DOHH2 (cell line): ENCODE measurements around the gene SHB.

Source experiments
- H3F3A ChIP-seq: fragments of 200-600 bp; sonication (generic), shearing (Covaris generic); 2 replicates; pipeline ENCODE4 v1.6.0; 2016; ENCODE audit warnings: antibody characterized with exemption, mild to moderate bottlenecking; ENCODE audit not compliant: control insufficient read depth, insufficient read depth
- H3K27ac ChIP-seq: fragments of 200-600 bp; sonication (generic); 2 replicates; pipeline ENCODE4 v1.5.1; 2014; ENCODE audit warnings: low read depth, mild to moderate bottlenecking, low read length, moderate library complexity
- H3K27me3 ChIP-seq: fragments of 200-600 bp; sonication (generic); 2 replicates; pipeline ENCODE4 v1.6.1; 2014; ENCODE audit warnings: mild to moderate bottlenecking, low read length, mixed read lengths; ENCODE audit not compliant: control insufficient read depth
- H3K36me3 ChIP-seq: fragments of 200-600 bp; sonication (generic); 2 replicates; pipeline ENCODE4 v1.6.1; 2014; ENCODE audit warnings: mild to moderate bottlenecking, low read length, moderate library complexity, mixed read lengths; ENCODE audit not compliant: control insufficient read depth
- H3K4me1 ChIP-seq: fragments of 200-600 bp; sonication (generic); 2 replicates; pipeline ENCODE4 v1.6.1; 2014; ENCODE audit warnings: mild to moderate bottlenecking, low read length, mixed read lengths; ENCODE audit not compliant: control insufficient read depth
- H3K4me2 ChIP-seq: fragments of 200-600 bp; sonication (generic); 2 replicates; pipeline ENCODE4 v1.6.0; 2014; ENCODE audit warnings: mild to moderate bottlenecking, low read length, moderate library complexity
- H3K4me3 ChIP-seq: fragments of 200-600 bp; sonication (generic); 2 replicates; pipeline ENCODE4 v1.5.1; 2014; ENCODE audit warnings: mild to moderate bottlenecking, low read length, mixed read lengths
- H3K79me2 ChIP-seq: fragments of 200-600 bp; sonication (generic); 2 replicates; pipeline ENCODE4 v1.6.1; 2014; ENCODE audit warnings: mild to moderate bottlenecking, low read length, mixed read lengths; ENCODE audit not compliant: control insufficient read depth
- H3K9me2 ChIP-seq: fragments of 200-600 bp; sonication (generic); replicated peaks from 2 replicates; pipeline ENCODE4 v1.6.1; 2014; ENCODE audit warnings: mild to moderate bottlenecking, low read length, mixed read lengths; ENCODE audit not compliant: control insufficient read depth
- H3K9me3 ChIP-seq: fragments of 200-600 bp; sonication (generic); 2 replicates; pipeline ENCODE4 v1.6.1; 2014; ENCODE audit warnings: antibody characterized with exemption, low read length, mixed read lengths; ENCODE audit not compliant: control insufficient read depth, insufficient read depth
- H4K20me1 ChIP-seq: fragments of 200-600 bp; sonication (generic); 2 replicates; pipeline ENCODE4 v1.6.0; 2014; ENCODE audit warnings: low read depth, mild to moderate bottlenecking, antibody characterized with exemption, low read length, moderate library complexity; ENCODE audit not compliant: control insufficient read depth, insufficient read depth
- EZH2phosphoT487 ChIP-seq: fragments of 200-600 bp; sonication (generic); IDR thresholded peaks from 2 replicates; pipeline ENCODE4 v1.6.1; 2017; ENCODE audit warnings: borderline replicate concordance, mild to moderate bottlenecking, antibody characterized with exemption, low read length, moderate library complexity, mixed read lengths
- TF ChIP-seq, protein P1 (sequence below): fragments of 200-600 bp; sonication (generic); IDR thresholded peaks from one replicate; pipeline ENCODE4 v1.5.1; 2014; ENCODE audit warnings: antibody characterized with exemption, mild to moderate bottlenecking, low read depth, low read length; ENCODE audit not compliant: poor library complexity, severe bottlenecking

SHB gene

DNA sequence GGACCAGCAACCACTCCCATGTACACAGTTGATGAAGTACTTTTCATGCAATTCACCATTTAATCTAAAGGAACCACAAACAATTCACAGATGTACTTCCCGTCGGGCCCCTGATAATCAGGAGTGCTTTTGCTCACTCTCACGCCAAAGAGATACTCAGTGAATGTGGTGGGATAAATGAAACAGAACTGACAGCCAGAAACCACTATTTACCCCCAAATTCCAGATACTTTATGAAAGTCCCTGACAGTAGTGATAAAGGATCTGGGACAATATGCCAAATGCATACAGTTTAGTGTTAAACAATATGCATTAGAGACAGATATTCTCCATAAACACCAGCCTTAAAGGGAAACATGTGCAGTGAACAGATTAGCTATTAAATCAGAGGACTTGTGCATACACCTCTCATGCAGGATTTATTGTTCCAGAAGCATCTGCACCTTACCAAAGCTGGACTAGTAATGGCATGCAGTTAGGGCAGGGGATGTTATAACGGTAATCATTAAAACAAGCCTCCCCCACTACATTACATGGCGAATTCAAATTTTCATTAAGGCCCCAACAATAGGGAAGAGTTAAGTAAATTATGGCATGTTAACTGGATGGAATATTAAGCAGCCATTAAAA, 91.1 kb downstream of the SHB start:
- Histone ChIP-seq H3K4me2 (no peak overlapping the region), H3K27me3 (0 out of 2 replicates have a peak, but pooled peaks cover 6% of the 10 kb centered on the region), H3K36me3 (no peaks in the 10 kb centered on the region), H3K9me2 (no peaks in the 10 kb centered on the region), H3K4me1 (no peaks in the 10 kb centered on the region), H3K9me3 (no peaks in the 10 kb centered on the region), H4K20me1 (no peaks in the 10 kb centered on the region), H3K4me3 (no peak overlapping the region), H3K27ac (no peak overlapping the region), H3K79me2 (no peaks in the 10 kb centered on the region), H3F3A (no peaks in the 10 kb centered on the region)
- TF ChIP-seq EZH2phosphoT487: no peak
- TF ChIP-seq, protein P1, sequence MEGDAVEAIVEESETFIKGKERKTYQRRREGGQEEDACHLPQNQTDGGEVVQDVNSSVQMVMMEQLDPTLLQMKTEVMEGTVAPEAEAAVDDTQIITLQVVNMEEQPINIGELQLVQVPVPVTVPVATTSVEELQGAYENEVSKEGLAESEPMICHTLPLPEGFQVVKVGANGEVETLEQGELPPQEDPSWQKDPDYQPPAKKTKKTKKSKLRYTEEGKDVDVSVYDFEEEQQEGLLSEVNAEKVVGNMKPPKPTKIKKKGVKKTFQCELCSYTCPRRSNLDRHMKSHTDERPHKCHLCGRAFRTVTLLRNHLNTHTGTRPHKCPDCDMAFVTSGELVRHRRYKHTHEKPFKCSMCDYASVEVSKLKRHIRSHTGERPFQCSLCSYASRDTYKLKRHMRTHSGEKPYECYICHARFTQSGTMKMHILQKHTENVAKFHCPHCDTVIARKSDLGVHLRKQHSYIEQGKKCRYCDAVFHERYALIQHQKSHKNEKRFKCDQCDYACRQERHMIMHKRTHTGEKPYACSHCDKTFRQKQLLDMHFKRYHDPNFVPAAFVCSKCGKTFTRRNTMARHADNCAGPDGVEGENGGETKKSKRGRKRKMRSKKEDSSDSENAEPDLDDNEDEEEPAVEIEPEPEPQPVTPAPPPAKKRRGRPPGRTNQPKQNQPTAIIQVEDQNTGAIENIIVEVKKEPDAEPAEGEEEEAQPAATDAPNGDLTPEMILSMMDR: no peak

DNA sequence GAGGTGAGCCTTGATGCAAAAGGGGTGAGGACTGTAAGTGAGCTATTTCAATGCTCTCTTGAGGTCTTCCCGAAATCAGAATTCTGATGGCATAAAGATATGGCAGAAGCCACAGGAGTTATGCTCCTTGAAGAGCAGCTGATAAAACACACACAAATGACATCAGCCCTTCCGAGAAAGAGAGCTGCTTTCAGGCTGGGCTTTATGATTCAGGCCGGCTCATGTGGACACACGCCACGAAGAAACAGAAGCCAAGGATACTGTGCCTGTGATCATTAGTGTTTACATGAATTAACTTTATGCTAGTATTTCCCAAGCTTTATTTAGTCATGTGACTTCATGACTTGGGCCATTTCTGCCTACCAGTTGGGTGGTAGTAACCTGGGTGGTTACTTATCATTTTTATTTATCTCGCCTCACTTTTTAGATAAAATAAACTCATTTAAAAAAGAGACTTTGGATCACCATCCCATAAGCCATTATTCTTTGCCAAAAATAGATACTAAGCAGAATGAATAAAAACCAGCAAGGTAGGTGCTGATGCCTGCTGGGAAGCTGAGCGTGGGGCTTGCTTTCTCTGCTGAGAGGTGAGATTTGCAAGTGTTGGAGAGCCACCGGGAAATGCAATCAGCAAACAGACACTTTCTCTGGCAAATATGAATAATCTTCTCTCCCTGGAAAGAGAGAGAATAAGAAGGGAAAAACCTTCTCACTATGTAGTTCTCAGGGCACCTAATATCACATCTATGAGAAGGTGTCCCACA, 92.1 kb downstream of the SHB start:
- H3K36me3 ChIP-seq: no peaks in the 10 kb centered on the region
- H3K4me3 ChIP-seq: no peak overlapping the region
- H3K4me2 ChIP-seq: no peak overlapping the region
- H3K9me3 ChIP-seq: no peaks in the 10 kb centered on the region
- no peaks in the 10 kb centered on the region for H3K79me2 ChIP-seq
- no peaks in the 10 kb centered on the region for H3K9me2 ChIP-seq
- H3K27ac ChIP-seq: no peak overlapping the region
- TF ChIP-seq EZH2phosphoT487: no peak
- TF ChIP-seq, protein P1: no peak
- H3F3A ChIP-seq: no peaks in the 10 kb centered on the region
- H3K27me3 ChIP-seq: 0 out of 2 replicates have a peak, but pooled peaks cover 6% of the 10 kb centered on the region
- H3K4me1 ChIP-seq: no peaks in the 10 kb centered on the region
- H4K20me1 ChIP-seq: no peaks in the 10 kb centered on the region

DNA sequence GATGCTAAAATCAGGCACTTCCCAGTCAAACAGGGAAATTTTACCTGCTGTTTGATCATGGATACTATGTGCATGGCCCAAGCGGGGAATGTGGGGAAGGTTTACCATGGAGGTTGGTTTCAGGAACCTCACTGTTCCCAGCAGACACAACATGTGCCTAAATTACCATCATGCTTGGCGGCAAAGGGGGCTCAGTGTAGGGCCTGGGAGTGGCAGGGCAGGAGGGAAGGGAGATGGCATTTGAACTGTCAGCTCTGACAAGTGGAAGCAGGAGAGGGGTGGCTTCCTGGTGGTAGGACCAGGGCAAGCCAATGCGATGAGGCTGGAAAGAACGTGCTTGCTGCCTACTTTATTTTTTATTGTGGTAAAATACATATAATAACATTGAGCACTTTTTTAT, 93.4 kb downstream of the SHB start:
- Histone ChIP-seq H4K20me1 (no peaks in the 10 kb centered on the region), H3K27me3 (0 out of 2 replicates have a peak, but pooled peaks cover 6% of the 10 kb centered on the region), H3K9me3 (no peaks in the 10 kb centered on the region), H3K36me3 (no peaks in the 10 kb centered on the region), H3K4me3 (no peak overlapping the region), H3K4me2 (no peak overlapping the region), H3K9me2 (no peaks in the 10 kb centered on the region), H3K4me1 (no peaks in the 10 kb centered on the region), H3K79me2 (no peaks in the 10 kb centered on the region), H3F3A (no peaks in the 10 kb centered on the region), H3K27ac (no peak overlapping the region)
- no peak for TF ChIP-seq EZH2phosphoT487
- TF ChIP-seq, protein P1: no peak
